B cell (primary cell): ENCODE measurements around the gene HEG1. TPM values are rescaled to one million over a fixed set of nuclear protein-coding genes. Genes with fewer than 3 reads are reported as not detected.

ENCODE experiments used
- ATAC-seq: fragments of 200-7000 bp; cut with Tn5 transposase; one replicate; pipeline ENCODE4 v1.10.0; 2021; ENCODE audit warnings: low read depth, mild to moderate bottlenecking, moderate number of reproducible peaks, moderate library complexity
- CTCF ChIA-PET: fragments of 350-600 bp; sonication (Branson Sonifier 250); formaldehyde crosslinking; loops from one replicate; lab custom pipeline; 2021; ENCODE audit warnings: antibody characterized with exemption, inconsistent platforms; lab: Charles Lee
- POLR2A ChIA-PET: fragments of 350-600 bp; sonication (Branson Sonifier 250); formaldehyde crosslinking; loops from one replicate; lab custom pipeline; 2021; ENCODE audit warnings: antibody characterized with exemption; lab: Charles Lee
- DNase-seq: peaks from one replicate; pipeline ENCODE4 v3.0.0; 2013
- H2AFZ ChIP-seq: 2 replicates; pipeline ENCODE4 v1.6.1; 2012; ENCODE audit warnings: mild to moderate bottlenecking, low read depth, low read length; ENCODE audit not compliant: insufficient read depth, poor library complexity, severe bottlenecking
- H3K27ac ChIP-seq, 2 donors: 1 replicate in 1 of 2; 2 replicates in 1 of 2; pipeline ENCODE4 v1.5.1; 2012 to 2013; ENCODE audit warnings: low read length in 2 of 2, mild to moderate bottlenecking in 2 of 2, moderate library complexity in 1 of 2
- H3K27me3 ChIP-seq, 4 experiments: fragments of 200-600 bp in 1 of 4; sonication (generic) in 1 of 4; replicated peaks in 1 of 4; 1 replicate in 2 of 4; 2 replicates in 2 of 4; pipeline versions ENCODE4 v1.6.1 to v1.7.0; 2013 to 2016; ENCODE audit warnings: low read length in 3 of 4, mild to moderate bottlenecking in 2 of 4, mixed read lengths in 1 of 4, moderate library complexity in 1 of 4; ENCODE audit not compliant: insufficient read depth in 4 of 4, control insufficient read depth in 3 of 4; ENCODE audit errors: control extremely low read depth in 1 of 4
- H3K36me3 ChIP-seq, 2 experiments: replicated peaks in 1 of 2; 1 replicate in 1 of 2; 2 replicates in 1 of 2; pipeline versions ENCODE4 v1.6.1 to v1.7.1; 2013; ENCODE audit warnings: low read length in 1 of 2; ENCODE audit not compliant: insufficient read depth in 2 of 2, control insufficient read depth in 1 of 2; ENCODE audit errors: control extremely low read depth in 1 of 2, extremely low read depth in 1 of 2
- H3K4me1 ChIP-seq, 2 donors: fragments of 200-600 bp in 1 of 2; sonication (generic) in 1 of 2; 1 replicate in 1 of 2; 2 replicates in 1 of 2; pipeline versions ENCODE4 v1.5.1 to v1.6.1; 2013 to 2017; ENCODE audit warnings: low read length in 2 of 2; ENCODE audit not compliant: control insufficient read depth in 2 of 2, insufficient read depth in 2 of 2
- H3K4me2 ChIP-seq: replicated peaks from 2 replicates; pipeline ENCODE3; 2012; ENCODE audit warnings: mild to moderate bottlenecking, low read depth, low read length; ENCODE audit not compliant: poor library complexity, severe bottlenecking
- H3K4me3 ChIP-seq, 5 experiments: fragments of 200-600 bp in 1 of 5; sonication (generic) in 1 of 5; 1 replicate in 3 of 5; 2 replicates in 2 of 5; pipeline versions ENCODE4 v1.5.1 to v1.7.0; 2011 to 2016; ENCODE audit warnings: low read length in 4 of 5, mild to moderate bottlenecking in 4 of 5, low read depth in 2 of 5, control low read depth in 1 of 5, moderate library complexity in 1 of 5; ENCODE audit not compliant: insufficient read depth in 1 of 5; ENCODE audit errors: control extremely low read depth in 1 of 5, extremely low read depth in 1 of 5
- H3K79me2 ChIP-seq: fragments of 200-600 bp; sonication (generic); one replicate; pipeline ENCODE4 v1.6.0; 2016; ENCODE audit warnings: low read length; ENCODE audit not compliant: control insufficient read depth, insufficient read depth
- H3K9ac ChIP-seq: fragments of 200-600 bp; sonication (generic); 2 replicates; pipeline ENCODE4 v1.6.1; 2017; ENCODE audit warnings: mild to moderate bottlenecking, low read length, moderate library complexity
- H3K9me3 ChIP-seq, 3 donors: one replicate each; pipeline versions ENCODE4 v1.6.1 to v1.7.1; 2013; ENCODE audit warnings: low read length in 2 of 3; ENCODE audit not compliant: control insufficient read depth in 2 of 3, insufficient read depth in 1 of 3; ENCODE audit errors: control extremely low read depth in 1 of 3
- H4K20me1 ChIP-seq: 2 replicates; pipeline ENCODE4 v1.6.0; 2012; ENCODE audit warnings: mild to moderate bottlenecking, low read length; ENCODE audit not compliant: insufficient read depth, control insufficient read depth, poor library complexity, severe bottlenecking
- H3K27ac Mint-ChIP-seq: one replicate; pipeline ENCODE4 v1.8.0; 2021; ENCODE audit warnings: mixed read lengths
- H3K27me3 Mint-ChIP-seq: one replicate; pipeline ENCODE4 v1.8.0; 2021; ENCODE audit warnings: mixed read lengths
- H3K4me1 Mint-ChIP-seq: one replicate; pipeline ENCODE4 v1.8.0; 2021; ENCODE audit warnings: mixed read lengths
- H3K4me3 Mint-ChIP-seq: one replicate; pipeline ENCODE4 v1.8.0; 2021; ENCODE audit warnings: mixed read lengths
- H3K9me3 Mint-ChIP-seq: one replicate; pipeline ENCODE4 v1.8.0; 2022; ENCODE audit warnings: mixed read lengths; ENCODE audit not compliant: insufficient read depth
- EZH2 ChIP-seq: IDR thresholded peaks from 2 replicates; pipeline ENCODE4 v1.6.1; 2012; ENCODE audit warnings: borderline replicate concordance, low read depth, mild to moderate bottlenecking, moderate library complexity, low read length; ENCODE audit not compliant: insufficient read depth, poor library complexity, severe bottlenecking
- WGBS: methylation state at CpG from one replicate; pipeline ENCODE4 v1.1.5; 2013; ENCODE audit warnings: missing lambda C conversion rate; ENCODE audit not compliant: insufficient coverage; 5-methylcytosine and 5-hydroxymethylcytosine counted together
- intact Hi-C: fragments of 100-400 bp; cut with micrococcal nuclease; formaldehyde crosslinking; loops from one replicate; pipeline ENCODE4 v1.10.0; 2022
- polyA plus RNA-seq: library from polyadenylated mRNA; depleted of rRNA; stranded (reverse); fragments of >200 nt; gene quantifications from 2 replicates; pipeline ENCODE4 v1.2.3, GENCODE V29; 2012
- total RNA-seq, 2 donors: library from RNA; stranded (reverse); fragments of 120-200 nt in 1 of 2; gene quantifications; 1 replicate in 1 of 2; 2 replicates in 1 of 2; pipeline versions ENCODE4 v1.2.3 to v1.2.4, GENCODE V29; 2013 to 2022
- TF ChIP-seq, protein P1 (sequence below): fragments of 200-600 bp; IDR thresholded peaks from one replicate; pipeline ENCODE4 v1.8.0; 2022; ENCODE audit warnings: antibody characterized with exemption, mild to moderate bottlenecking

The HEG1 gene
- total and polyA plus RNA-seq, 2 donors (not counting 1 experiment from before 2014, with no cell fraction given): 5.1 to 9.2 TPM

GRCh38 chr3:125105116-125105515 is 49.3 kb upstream of the HEG1 start:
- ChIA-PET CTCF (no interaction called here), POLR2A (no interaction called here)
- H3K9me3 Mint-ChIP-seq: peaks cover 6% of the 10 kb centered on the region
- no peak for TF ChIP-seq EZH2
- TF ChIP-seq, protein P1, sequence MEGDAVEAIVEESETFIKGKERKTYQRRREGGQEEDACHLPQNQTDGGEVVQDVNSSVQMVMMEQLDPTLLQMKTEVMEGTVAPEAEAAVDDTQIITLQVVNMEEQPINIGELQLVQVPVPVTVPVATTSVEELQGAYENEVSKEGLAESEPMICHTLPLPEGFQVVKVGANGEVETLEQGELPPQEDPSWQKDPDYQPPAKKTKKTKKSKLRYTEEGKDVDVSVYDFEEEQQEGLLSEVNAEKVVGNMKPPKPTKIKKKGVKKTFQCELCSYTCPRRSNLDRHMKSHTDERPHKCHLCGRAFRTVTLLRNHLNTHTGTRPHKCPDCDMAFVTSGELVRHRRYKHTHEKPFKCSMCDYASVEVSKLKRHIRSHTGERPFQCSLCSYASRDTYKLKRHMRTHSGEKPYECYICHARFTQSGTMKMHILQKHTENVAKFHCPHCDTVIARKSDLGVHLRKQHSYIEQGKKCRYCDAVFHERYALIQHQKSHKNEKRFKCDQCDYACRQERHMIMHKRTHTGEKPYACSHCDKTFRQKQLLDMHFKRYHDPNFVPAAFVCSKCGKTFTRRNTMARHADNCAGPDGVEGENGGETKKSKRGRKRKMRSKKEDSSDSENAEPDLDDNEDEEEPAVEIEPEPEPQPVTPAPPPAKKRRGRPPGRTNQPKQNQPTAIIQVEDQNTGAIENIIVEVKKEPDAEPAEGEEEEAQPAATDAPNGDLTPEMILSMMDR: no peak
- Histone ChIP-seq H3K9ac (no peak overlapping the region), H3K79me2 (no peaks in the 10 kb centered on the region), H3K9me3 (peaks cover 0 to 3% (median 2%) of the 10 kb centered on the region in 3 donors), H3K4me1 (peaks cover 8 to 28% of the 10 kb centered on the region in 2 donors), H3K27ac (no peak overlapping the region), H3K4me3 (no peak overlapping the region), H2AFZ (no peak overlapping the region), H3K27me3 (peaks cover 0 to 3% (median 0%) of the 10 kb centered on the region in 4 experiments), H3K4me2 (no peak overlapping the region), H4K20me1 (no peaks in the 10 kb centered on the region), H3K36me3 (no peaks in the 10 kb centered on the region)
- DNase-seq (no peak), ATAC-seq (no peak)
- WGBS: no CpG with 5 or more reads among the region's 1 CpG
- H3K27ac Mint-ChIP-seq: no peak overlapping the region
- peaks cover 23% of the 10 kb centered on the region for H3K4me1 Mint-ChIP-seq
- peaks cover 6% of the 10 kb centered on the region for H3K27me3 Mint-ChIP-seq
- H3K4me3 Mint-ChIP-seq: no peak overlapping the region
- intact Hi-C loops: no loop called here

GRCh38 chr3:125104639-125105038 is 48.8 kb upstream of the HEG1 start:
- no peak overlapping the region for H3K27ac Mint-ChIP-seq
- TF ChIP-seq EZH2: no peak
- TF ChIP-seq, protein P1: no peak
- Histone ChIP-seq H2AFZ (no peak overlapping the region), H3K9me3 (peaks cover 0 to 6% (median 5%) of the 10 kb centered on the region in 3 donors), H3K27ac (no peak overlapping the region), H3K4me1 (peaks cover 8 to 23% of the 10 kb centered on the region in 2 donors), H3K79me2 (no peaks in the 10 kb centered on the region), H4K20me1 (no peaks in the 10 kb centered on the region), H3K9ac (no peak overlapping the region), H3K4me2 (no peak overlapping the region), H3K27me3 (peaks cover 0 to 3% (median 0%) of the 10 kb centered on the region in 4 experiments), H3K4me3 (no peak overlapping the region), H3K36me3 (no peaks in the 10 kb centered on the region)
- intact Hi-C loops: no loop called here
- peaks cover 21% of the 10 kb centered on the region for H3K4me1 Mint-ChIP-seq
- CTCF ChIA-PET: no interaction called here
- H3K27me3 Mint-ChIP-seq: peaks cover 6% of the 10 kb centered on the region
- DNase-seq (no peak), ATAC-seq (no peak)
- POLR2A ChIA-PET: no interaction called here
- H3K4me3 Mint-ChIP-seq: no peak overlapping the region
- WGBS: no CpG with 5 or more reads among the region's 1 CpG
- peaks cover 6% of the 10 kb centered on the region for H3K9me3 Mint-ChIP-seq
